Activated CD8-positive, alpha-beta memory T cell treated with anti-CD3 and anti-CD28 coated beads, Interleukin-2, amount 50 U/mL, for 1 hour (primary cell): ENCODE measurements around the gene OR4K13.

Source experiments
- DNase-seq: peaks from one replicate; pipeline ENCODE4 v3.0.0-alpha.2; 2020; ENCODE audit errors: extremely low read depth

Gene OR4K13, protein sequence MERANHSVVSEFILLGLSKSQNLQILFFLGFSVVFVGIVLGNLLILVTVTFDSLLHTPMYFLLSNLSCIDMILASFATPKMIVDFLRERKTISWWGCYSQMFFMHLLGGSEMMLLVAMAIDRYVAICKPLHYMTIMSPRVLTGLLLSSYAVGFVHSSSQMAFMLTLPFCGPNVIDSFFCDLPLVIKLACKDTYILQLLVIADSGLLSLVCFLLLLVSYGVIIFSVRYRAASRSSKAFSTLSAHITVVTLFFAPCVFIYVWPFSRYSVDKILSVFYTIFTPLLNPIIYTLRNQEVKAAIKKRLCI

DNA sequence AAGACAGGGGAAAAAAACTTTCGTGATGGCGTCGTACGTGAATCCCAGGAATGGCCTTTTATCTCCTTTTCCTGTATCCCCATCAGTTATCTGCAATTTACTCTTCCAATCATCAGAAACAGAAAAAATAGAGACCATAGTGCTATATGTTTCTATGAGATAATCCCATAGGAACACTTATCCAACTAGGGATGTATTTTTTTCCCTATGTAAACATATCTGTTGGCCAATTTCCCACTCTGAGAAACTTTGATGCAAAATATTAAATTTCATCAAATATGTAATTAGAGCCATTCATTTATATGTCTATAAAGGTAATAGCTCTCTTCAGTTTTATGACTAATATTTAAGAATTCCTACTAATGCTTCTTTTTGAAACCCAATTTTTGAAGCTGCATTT lies at the start of gene OR4K13:
Gene OR4K13 (minus strand): TSS at position 101 of the 400 bp plus-strand sequence. CDS start 1,280 bp downstream, outside the sequence.
- no peak for DNase-seq

DNA sequence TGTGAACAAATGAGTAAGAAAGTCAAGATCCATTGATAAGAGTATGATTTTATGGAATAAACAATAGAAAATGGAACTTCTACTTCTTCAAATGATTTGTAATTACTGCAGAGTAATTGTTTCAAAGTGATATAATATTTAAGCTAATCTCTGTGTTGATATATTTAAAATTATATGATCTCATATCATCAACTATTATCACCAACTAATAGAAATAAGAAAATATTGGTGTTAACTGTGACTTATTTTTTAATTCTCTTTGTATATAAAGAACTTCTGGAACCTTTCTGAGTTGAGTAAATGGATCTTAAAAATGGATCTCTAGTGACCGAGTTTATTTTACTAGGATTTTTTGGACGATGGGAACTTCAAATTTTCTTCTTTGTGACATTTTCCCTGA lies 23.9 kb upstream of the OR4K13 start, which contains the start of gene OR4L1:
Gene OR4L1 (plus strand): TSS at position 301 of the 400 bp plus-strand sequence. CDS start 0 bp downstream, at position 301.
- DNase-seq: no peak

DNA sequence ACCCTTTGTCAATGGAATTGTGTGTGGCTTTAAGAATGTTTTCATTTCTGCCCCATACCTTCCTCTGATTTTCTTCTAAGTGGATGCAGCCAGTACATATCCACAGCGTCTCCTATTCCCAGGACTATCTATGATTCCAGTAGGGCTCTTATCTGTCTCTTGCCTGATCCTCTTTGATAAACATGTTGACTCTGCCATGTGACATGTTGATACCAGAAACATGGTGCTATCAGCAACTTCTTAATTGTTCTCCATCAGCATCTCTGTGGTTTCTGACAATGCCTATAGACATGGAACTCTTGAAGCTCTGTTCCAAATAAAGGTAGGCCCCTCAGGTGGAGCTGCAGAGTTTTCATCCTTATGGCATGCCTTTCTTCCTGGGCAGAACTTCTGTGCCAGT lies 12.4 kb upstream of the OR4K13 start:
- no peak for DNase-seq

DNA sequence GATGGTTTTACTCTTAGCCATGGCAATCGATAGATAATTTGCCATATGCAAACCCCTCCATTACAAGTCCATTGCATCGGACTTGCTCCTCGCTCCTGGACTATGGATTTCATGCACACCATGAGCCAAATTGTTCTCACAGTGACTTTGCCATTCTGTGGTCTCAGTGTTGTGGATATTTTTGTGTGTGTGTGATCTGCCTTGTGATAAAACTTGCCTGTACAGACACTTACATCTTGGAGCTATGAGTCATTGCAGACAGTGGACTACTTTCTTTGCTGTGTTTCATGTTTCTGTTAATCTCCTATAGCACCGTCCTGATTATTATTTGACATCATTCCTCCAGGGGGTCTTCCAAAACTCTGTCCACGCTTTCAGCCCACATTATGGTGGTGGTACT lies 8.4 kb upstream of the OR4K13 start:
- DNase-seq: no peak

DNA sequence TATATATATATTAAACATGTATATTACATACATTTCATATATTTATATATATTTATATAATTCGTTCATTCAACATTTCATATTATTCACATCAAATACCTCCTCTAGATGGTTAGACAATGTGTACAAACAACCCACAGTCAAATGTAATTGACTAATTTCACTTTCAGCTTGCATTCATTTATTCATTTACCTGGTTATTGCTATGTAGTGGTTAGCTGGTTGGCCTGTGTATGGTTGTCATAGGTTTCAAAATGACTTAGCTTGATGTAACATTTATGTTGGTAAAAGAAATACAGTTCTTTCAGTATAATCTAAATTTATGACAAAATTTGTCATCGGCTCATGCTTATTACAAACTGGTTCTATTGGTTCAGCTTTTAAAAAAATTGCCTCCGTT lies 389 bp downstream of the OR4K13 start:
- DNase-seq: no peak

DNA sequence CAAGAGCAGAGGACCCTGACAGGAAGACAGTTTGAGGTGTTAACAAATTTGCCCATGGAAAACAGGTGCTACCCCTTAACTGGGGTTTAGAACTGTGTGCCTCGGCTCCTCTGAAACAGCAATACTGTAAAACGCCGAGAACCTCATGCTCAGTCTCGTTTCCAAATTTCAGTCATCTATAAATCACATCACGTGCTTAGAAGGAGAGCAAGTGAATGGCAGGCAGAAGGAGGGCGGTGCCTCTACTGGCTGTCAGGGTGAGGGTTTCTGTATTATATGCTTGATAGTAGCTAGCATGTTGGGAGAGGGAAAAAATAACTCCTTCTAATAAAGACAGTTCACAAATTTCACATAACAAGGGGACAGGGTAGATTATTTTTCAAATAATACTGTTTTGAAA lies 4.8 kb downstream of the OR4K13 start:
- no peak for DNase-seq

DNA sequence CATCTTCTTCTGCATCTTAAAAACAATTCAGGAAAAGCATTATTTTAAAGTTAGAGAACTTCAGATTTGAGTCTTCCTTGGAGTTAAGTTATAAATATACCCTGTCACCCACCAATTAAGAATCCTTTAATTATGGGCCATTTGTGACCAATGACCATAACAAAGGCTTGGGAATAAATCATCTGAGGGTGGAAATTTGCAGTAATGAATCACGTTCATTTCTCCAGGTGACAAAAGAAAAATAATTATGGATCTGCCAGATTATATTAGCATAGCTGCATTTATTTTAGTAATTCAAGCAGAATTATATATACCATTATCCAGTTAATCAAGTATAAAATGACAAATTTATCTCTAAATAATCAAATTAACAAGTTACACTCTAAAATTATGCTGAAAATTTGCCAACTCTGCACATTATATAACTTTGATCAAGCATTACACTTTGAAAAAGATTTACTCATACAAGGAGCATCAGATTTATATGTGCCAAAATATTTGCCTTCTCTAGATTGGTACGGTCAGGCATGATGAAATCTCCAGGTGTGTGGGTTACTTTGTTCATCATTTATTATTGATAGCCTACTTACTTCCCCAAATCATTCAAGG lies 16.5 kb downstream of the OR4K13 start, which contains the start of gene OR4K14:
Gene OR4K14 (minus strand): TSS at position 51 of the 609 bp plus-strand sequence. CDS start 4,114 bp downstream, outside the sequence.
- DNase-seq: no peak

DNA sequence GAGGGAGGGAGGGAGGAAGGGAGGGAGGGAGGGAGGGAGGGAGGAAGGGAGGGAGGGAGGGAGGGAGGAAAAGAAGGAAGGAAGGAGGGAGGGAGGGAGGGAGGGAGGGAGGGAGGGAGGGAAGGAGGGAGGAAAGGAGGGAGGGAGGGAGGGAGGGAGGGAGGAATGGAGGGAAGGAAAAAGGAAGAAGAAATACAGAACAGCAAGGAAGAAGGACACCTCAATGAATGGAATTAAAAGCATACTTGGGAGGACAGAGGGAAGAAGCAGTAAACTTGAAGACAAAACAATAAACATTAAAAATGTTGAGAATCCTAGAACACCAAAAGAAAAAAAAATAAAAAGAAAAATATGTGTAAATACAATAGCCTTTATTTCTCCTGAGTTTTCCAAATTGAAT lies 27.7 kb downstream of the OR4K13 start:
- no peak for DNase-seq

DNA sequence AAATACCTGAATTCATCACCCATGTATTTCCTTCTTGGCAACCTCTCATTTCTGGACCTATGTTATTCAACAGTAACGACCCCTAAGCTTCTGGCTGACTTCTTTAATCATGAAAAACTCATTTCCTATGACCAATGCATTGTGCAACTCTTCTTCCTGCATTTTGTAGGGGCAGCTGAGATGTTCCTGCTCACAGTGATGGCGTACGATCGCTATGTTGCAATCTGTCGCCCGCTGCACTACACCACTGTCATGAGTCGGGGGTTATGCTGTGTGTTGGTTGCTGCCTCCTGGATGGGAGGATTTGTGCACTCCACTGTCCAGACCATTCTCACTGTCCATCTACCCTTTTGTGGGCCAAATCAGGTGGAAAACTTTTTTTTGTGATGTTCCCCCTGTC lies 33.5 kb downstream of the OR4K13 start:
- no peak for DNase-seq

DNA sequence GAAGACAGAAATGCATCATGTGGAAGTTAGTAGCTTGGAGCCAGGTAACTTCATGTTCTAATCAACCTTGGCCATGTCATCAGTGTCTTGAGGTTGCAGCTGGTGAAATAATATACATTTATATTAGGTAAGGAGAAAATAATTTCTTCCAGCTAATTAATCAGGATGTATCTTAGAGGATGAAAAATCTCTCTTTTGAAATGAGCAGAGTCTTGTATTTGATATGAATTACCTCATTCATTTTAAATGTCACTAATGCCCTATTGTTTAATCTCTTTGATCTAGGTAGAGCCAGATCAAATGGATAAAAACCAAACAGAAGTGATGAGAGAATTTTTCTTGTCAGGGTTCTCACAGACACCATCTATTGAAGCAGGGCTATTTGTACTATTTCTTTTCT lies 34.0 kb downstream of the OR4K13 start, which contains the start of gene OR4Q2:
Gene OR4Q2 (plus strand): TSS at position 301 of the 400 bp plus-strand sequence.
- DNase-seq: no peak

DNA sequence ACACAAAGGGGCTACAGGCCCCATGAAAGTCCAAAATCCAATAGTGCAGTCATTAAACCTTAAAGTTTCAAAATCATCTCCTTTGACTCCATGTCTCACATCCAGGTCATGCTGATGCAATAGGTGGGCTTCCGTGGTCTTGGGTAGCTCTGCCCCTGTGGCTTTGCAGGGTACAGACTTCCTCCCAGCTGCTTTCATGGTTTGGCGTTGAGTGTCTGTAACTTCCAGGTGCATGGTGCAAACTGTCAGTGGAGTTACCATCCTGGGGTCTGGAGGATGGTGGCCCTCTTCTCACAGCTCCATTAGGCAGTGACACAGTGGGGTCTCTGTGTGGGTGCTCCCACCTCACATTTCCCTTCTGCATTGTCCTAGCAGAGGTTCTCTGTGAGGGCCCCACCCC lies 42.4 kb downstream of the OR4K13 start:
- no peak for DNase-seq
